ENCODE results near the gene TRIM52. TPM values are rescaled to one million over a fixed set of nuclear protein-coding genes. Genes with fewer than 3 reads are reported as not detected.

Gene TRIM52
- total and polyA plus RNA-seq, 2 of the 13 experiments (the other 11 are each of a cell fraction or from before 2014, with no cell fraction given): 7.2 to 11.6 TPM

DNA sequence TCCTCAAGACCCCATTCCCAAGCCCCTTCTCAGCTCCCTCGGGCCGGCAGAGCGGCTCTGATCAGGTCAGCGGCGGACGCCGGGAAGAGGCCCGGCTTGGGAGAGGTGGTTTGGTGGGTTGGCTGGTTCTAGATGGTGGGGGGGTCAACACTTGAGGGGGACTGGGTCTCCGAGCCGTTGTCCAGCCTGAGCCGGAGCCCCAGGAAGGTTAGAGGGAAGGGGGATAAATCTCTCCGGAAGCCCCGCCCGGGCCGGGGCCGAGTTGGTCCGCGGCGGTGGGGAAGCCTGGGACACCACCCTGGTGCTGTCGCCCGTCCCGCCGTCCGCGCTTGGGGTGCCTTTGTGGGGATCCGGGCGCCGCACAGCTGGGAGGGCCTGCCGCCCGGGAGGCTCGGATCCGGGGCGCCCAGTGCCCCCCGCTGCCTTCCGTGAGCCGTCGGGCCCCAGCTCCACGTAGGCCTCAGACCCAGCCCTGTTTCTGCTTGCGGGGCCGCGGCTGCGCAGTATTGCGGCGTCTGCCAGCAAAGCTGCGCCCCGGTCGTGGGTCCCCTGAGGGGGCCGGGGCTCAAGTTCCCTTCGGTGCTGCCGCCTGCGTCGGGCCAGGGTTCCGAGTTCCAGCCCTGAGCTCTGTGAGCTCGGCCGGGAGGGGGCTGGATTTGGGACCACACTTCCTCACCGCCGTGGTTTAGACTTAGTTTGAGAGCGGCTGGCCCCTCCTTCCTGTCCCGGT, 542 bp upstream of the TRIM52 start (continued):
- TF ChIP-seq, protein P1, sequence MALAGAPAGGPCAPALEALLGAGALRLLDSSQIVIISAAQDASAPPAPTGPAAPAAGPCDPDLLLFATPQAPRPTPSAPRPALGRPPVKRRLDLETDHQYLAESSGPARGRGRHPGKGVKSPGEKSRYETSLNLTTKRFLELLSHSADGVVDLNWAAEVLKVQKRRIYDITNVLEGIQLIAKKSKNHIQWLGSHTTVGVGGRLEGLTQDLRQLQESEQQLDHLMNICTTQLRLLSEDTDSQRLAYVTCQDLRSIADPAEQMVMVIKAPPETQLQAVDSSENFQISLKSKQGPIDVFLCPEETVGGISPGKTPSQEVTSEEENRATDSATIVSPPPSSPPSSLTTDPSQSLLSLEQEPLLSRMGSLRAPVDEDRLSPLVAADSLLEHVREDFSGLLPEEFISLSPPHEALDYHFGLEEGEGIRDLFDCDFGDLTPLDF (CRISPR knock-in tag; IDR thresholded peaks at IDR 0.05): 0 out of 2 replicates have a peak, but pooled peaks have one; percentile 21
- TF ChIP-seq, protein P2, sequence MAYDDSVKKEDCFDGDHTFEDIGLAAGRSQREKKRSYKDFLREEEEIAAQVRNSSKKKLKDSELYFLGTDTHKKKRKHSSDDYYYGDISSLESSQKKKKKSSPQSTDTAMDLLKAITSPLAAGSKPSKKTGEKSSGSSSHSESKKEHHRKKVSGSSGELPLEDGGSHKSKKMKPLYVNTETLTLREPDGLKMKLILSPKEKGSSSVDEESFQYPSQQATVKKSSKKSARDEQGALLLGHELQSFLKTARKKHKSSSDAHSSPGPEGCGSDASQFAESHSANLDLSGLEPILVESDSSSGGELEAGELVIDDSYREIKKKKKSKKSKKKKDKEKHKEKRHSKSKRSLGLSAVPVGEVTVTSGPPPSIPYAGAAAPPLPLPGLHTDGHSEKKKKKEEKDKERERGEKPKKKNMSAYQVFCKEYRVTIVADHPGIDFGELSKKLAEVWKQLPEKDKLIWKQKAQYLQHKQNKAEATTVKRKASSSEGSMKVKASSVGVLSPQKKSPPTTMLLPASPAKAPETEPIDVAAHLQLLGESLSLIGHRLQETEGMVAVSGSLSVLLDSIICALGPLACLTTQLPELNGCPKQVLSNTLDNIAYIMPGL (CRISPR knock-in tag; IDR thresholded peaks at IDR 0.05; ENCODE audit: borderline replicate concordance in 1 of 2, low read depth in 1 of 2): peak; percentile 35 to 95; a peak in 2 of 4 replicates
- TF ChIP-seq, protein P3, sequence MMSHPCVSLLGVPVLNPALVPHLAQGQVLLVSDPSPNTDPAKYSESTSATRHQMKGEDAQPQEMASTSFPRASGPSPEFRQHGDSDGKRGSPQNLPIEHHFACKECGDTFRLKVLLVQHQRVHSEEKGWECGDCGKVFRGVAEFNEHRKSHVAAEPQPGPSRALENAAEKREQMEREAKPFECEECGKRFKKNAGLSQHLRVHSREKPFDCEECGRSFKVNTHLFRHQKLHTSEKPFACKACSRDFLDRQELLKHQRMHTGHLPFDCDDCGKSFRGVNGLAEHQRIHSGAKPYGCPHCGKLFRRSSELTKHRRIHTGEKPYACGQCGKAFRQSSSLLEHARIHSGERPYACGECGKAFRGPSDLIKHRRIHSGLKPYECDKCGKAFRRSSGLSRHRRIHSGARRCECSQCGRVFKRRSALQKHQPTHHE (CRISPR knock-in tag; IDR thresholded peaks at IDR 0.05; ENCODE audit: borderline replicate concordance): no peak
- no peak for TF ChIP-seq ZBTB42 (CRISPR knock-in tag; IDR thresholded peaks at IDR 0.05)
- no peak for TF ChIP-seq KDM4B (CRISPR knock-in tag; IDR thresholded peaks at IDR 0.05)
- TF ChIP-seq, protein P4, sequence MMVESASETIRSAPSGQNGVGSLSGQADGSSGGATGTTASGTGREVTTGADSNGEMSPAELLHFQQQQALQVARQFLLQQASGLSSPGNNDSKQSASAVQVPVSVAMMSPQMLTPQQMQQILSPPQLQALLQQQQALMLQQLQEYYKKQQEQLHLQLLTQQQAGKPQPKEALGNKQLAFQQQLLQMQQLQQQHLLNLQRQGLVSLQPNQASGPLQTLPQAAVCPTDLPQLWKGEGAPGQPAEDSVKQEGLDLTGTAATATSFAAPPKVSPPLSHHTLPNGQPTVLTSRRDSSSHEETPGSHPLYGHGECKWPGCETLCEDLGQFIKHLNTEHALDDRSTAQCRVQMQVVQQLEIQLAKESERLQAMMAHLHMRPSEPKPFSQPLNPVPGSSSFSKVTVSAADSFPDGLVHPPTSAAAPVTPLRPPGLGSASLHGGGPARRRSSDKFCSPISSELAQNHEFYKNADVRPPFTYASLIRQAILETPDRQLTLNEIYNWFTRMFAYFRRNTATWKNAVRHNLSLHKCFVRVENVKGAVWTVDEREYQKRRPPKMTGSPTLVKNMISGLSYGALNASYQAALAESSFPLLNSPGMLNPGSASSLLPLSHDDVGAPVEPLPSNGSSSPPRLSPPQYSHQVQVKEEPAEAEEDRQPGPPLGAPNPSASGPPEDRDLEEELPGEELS (CRISPR knock-in tag; IDR thresholded peaks at IDR 0.05): peak; percentile 31; the same call in 1 of the 2 replicates
- no peak for TF ChIP-seq SMARCC2 (IDR thresholded peaks at IDR 0.05)
- TF ChIP-seq YY1 (IDR thresholded peaks at IDR 0.05; ENCODE audit: insufficient read depth, insufficient replicate concordance, low read depth, low read length): no peak
- TF ChIP-seq TP53 (CRISPR knock-in tag; conservative IDR thresholded peaks at IDR 0.05): 0 out of 2 replicates have a peak, but pooled peaks have one; percentile 66
- peak; percentile 85; the same call in 1 of the 2 replicates for TF ChIP-seq ZNF501 (CRISPR knock-in tag; IDR thresholded peaks at IDR 0.05)
- no peak for TF ChIP-seq HNF4G (IDR thresholded peaks at IDR 0.05; ENCODE audit: borderline replicate concordance, low read depth, low read length)
- peak; percentile 56; the same call in 1 of the 2 replicates for TF ChIP-seq HNF4G (CRISPR knock-in tag; IDR thresholded peaks at IDR 0.05; ENCODE audit: borderline replicate concordance, low read depth)
- TF ChIP-seq, protein P5, sequence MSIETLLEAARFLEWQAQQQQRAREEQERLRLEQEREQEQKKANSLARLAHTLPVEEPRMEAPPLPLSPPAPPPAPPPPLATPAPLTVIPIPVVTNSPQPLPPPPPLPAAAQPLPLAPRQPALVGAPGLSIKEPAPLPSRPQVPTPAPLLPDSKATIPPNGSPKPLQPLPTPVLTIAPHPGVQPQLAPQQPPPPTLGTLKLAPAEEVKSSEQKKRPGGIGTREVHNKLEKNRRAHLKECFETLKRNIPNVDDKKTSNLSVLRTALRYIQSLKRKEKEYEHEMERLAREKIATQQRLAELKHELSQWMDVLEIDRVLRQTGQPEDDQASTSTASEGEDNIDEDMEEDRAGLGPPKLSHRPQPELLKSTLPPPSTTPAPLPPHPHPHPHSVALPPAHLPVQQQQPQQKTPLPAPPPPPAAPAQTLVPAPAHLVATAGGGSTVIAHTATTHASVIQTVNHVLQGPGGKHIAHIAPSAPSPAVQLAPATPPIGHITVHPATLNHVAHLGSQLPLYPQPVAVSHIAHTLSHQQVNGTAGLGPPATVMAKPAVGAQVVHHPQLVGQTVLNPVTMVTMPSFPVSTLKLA (IDR thresholded peaks at IDR 0.05): no peak
- TF ChIP-seq ZNF121 (CRISPR knock-in tag; IDR thresholded peaks at IDR 0.05): 0 out of 2 replicates have a peak, but pooled peaks have one; percentile 8
- no peak for TF ChIP-seq ELF1 (CRISPR knock-in tag; IDR thresholded peaks at IDR 0.05)
- TF ChIP-seq TBX2 (CRISPR knock-in tag; IDR thresholded peaks at IDR 0.05; ENCODE audit: borderline replicate concordance): no peak
- no peak for TF ChIP-seq ZNF343 (CRISPR knock-in tag; IDR thresholded peaks at IDR 0.05)
- no peak for TF ChIP-seq ONECUT2 (CRISPR knock-in tag; IDR thresholded peaks at IDR 0.05)
- TF ChIP-seq ZNF33A (CRISPR knock-in tag; IDR thresholded peaks at IDR 0.05; ENCODE audit: borderline replicate concordance): 0 out of 2 replicates have a peak, but pooled peaks have one; percentile 57

Data from HepG2 (cell line).